ENCODE results near the gene CLSTN3. TPM values are rescaled to one million over a fixed set of nuclear protein-coding genes. Genes with fewer than 3 reads are reported as not detected.

CLSTN3 gene
- total RNA-seq, 1 experiment from 2014 or later = 111 TPM

- Histone ChIP-seq H3K79me2 (ENCODE audit: low read depth) (0 out of 2 replicates have a peak, but pooled peaks cover 4% of the 10 kb centered on the region), H3K36me3 (ENCODE audit: low read depth) (peaks cover 7% of the 10 kb centered on the region)
- no TSS peak for BruUV-seq (replicated peaks)
Measured at GRCh38 chr12:7114851-7115250, 15.3 kb upstream of the CLSTN3 start.

GRCh38 chr12:7116196-7116595 lies 14.0 kb upstream of the CLSTN3 start:
- peaks cover 4% of the 10 kb centered on the region; the same call in 1 of the 2 replicates for H4K20me1 ChIP-seq (ENCODE audit: insufficient read depth)
- DNase-seq = no peak
- TF ChIP-seq EZH2 (IDR thresholded peaks at IDR 0.05; ENCODE audit: low read depth) = no peak
- TF ChIP-seq, protein P1, sequence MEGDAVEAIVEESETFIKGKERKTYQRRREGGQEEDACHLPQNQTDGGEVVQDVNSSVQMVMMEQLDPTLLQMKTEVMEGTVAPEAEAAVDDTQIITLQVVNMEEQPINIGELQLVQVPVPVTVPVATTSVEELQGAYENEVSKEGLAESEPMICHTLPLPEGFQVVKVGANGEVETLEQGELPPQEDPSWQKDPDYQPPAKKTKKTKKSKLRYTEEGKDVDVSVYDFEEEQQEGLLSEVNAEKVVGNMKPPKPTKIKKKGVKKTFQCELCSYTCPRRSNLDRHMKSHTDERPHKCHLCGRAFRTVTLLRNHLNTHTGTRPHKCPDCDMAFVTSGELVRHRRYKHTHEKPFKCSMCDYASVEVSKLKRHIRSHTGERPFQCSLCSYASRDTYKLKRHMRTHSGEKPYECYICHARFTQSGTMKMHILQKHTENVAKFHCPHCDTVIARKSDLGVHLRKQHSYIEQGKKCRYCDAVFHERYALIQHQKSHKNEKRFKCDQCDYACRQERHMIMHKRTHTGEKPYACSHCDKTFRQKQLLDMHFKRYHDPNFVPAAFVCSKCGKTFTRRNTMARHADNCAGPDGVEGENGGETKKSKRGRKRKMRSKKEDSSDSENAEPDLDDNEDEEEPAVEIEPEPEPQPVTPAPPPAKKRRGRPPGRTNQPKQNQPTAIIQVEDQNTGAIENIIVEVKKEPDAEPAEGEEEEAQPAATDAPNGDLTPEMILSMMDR (conservative IDR thresholded peaks at IDR 0.05) = no peak
- no peak overlapping the region for H3K4me2 ChIP-seq
- H3K9me2 ChIP-seq (ENCODE audit: insufficient read depth) = no peaks in the 10 kb centered on the region
- no peaks in the 10 kb centered on the region for H3K79me2 ChIP-seq (ENCODE audit: low read depth)
- BruUV-seq (replicated peaks) = no TSS peak
- CTCF ChIA-PET = no interaction called here
- no peaks in the 10 kb centered on the region for H3K4me1 ChIP-seq (replicated peaks; ENCODE audit: insufficient read depth)
- no peak overlapping the region for H2AFZ ChIP-seq
- no peaks in the 10 kb centered on the region for H3K27me3 ChIP-seq (ENCODE audit: insufficient read depth, low read depth)
- H3F3A ChIP-seq (ENCODE audit: insufficient read depth, low read depth) = peaks cover 7% of the 10 kb centered on the region; the same call in 1 of the 2 replicates
- H3K9me3 ChIP-seq (ENCODE audit: insufficient read depth, low read depth) = no peaks in the 10 kb centered on the region
- intact Hi-C loops (cut with micrococcal nuclease; ENCODE audit: unreplicated experiment) = no loop called here
- POLR2A ChIA-PET (ENCODE audit: unreplicated experiment) = interaction anchor here (0.7 kb wide), 1 partner anchor 191 kb away, joined by 5 read pairs; no protein-coding TSS in a partner anchor
- H3K36me3 ChIP-seq (ENCODE audit: low read depth) = peaks cover 7% of the 10 kb centered on the region
- no peak overlapping the region for H3K4me3 ChIP-seq
- no peak overlapping the region for H3K27ac ChIP-seq

More at GRCh38 chr12:7114851-7115250, 15.3 kb upstream of the CLSTN3 start:
- no peak for TF ChIP-seq EZH2 (IDR thresholded peaks at IDR 0.05; ENCODE audit: low read depth)
- TF ChIP-seq, protein P1 (conservative IDR thresholded peaks at IDR 0.05) = no peak
- no peak for DNase-seq
- ChIA-PET POLR2A (ENCODE audit: unreplicated experiment) (no interaction called here), CTCF (no interaction called here)
- Histone ChIP-seq H3K4me2 (no peak overlapping the region), H3F3A (ENCODE audit: insufficient read depth, low read depth) (peaks cover 7% of the 10 kb centered on the region; the same call in 1 of the 2 replicates), H3K27me3 (ENCODE audit: insufficient read depth, low read depth) (no peaks in the 10 kb centered on the region), H2AFZ (no peak overlapping the region), H3K4me1 (replicated peaks; ENCODE audit: insufficient read depth) (no peaks in the 10 kb centered on the region), H3K27ac (no peak overlapping the region), H4K20me1 (ENCODE audit: insufficient read depth) (peaks cover 4% of the 10 kb centered on the region; the same call in 1 of the 2 replicates), H3K9me3 (ENCODE audit: insufficient read depth, low read depth) (no peaks in the 10 kb centered on the region), H3K4me3 (no peak overlapping the region), H3K9me2 (ENCODE audit: insufficient read depth) (no peaks in the 10 kb centered on the region)
- intact Hi-C loops (cut with micrococcal nuclease; ENCODE audit: unreplicated experiment) = no loop called here

GRCh38 chr12:7116916-7117315 lies 13.3 kb upstream of the CLSTN3 start:
- CTCF ChIA-PET = no interaction called here
- H3K9me2 ChIP-seq (ENCODE audit: insufficient read depth) = no peaks in the 10 kb centered on the region
- peaks cover 7% of the 10 kb centered on the region for H3K36me3 ChIP-seq (ENCODE audit: low read depth)
- H3K9me3 ChIP-seq (ENCODE audit: insufficient read depth, low read depth) = no peaks in the 10 kb centered on the region
- H3K4me1 ChIP-seq (replicated peaks; ENCODE audit: insufficient read depth) = no peaks in the 10 kb centered on the region
- no peak overlapping the region for H2AFZ ChIP-seq
- peaks cover 4% of the 10 kb centered on the region; the same call in 1 of the 2 replicates for H4K20me1 ChIP-seq (ENCODE audit: insufficient read depth)
- no peaks in the 10 kb centered on the region for H3K27me3 ChIP-seq (ENCODE audit: insufficient read depth, low read depth)
- POLR2A ChIA-PET (ENCODE audit: unreplicated experiment) = interaction anchor here (0.5 to 0.7 kb wide), 2 partner anchors 14 to 99 kb away, joined by 3 read pairs; partner anchors contain the start of genes CLSTN3 and LPCAT3
- no peak overlapping the region for H3K27ac ChIP-seq
- no peak overlapping the region for H3K4me3 ChIP-seq
- no TSS peak for BruUV-seq (replicated peaks)
- no peak for DNase-seq
- TF ChIP-seq, protein P1 (conservative IDR thresholded peaks at IDR 0.05) = no peak
- TF ChIP-seq EZH2 (IDR thresholded peaks at IDR 0.05; ENCODE audit: low read depth) = no peak
- intact Hi-C loops (cut with micrococcal nuclease; ENCODE audit: unreplicated experiment) = no loop called here
- peaks cover 7% of the 10 kb centered on the region; the same call in 1 of the 2 replicates for H3F3A ChIP-seq (ENCODE audit: insufficient read depth, low read depth)
- H3K79me2 ChIP-seq (ENCODE audit: low read depth) = no peaks in the 10 kb centered on the region
- H3K4me2 ChIP-seq = no peak overlapping the region
